Measurements from ENCODE around the gene SLC35B3.
"Not testable (repeated sequence)": the region's sequence is repeated elsewhere in the genome, so short reads cannot be mapped to it uniquely, and the experiment has no call there.

The SLC35B3 gene

DNA sequence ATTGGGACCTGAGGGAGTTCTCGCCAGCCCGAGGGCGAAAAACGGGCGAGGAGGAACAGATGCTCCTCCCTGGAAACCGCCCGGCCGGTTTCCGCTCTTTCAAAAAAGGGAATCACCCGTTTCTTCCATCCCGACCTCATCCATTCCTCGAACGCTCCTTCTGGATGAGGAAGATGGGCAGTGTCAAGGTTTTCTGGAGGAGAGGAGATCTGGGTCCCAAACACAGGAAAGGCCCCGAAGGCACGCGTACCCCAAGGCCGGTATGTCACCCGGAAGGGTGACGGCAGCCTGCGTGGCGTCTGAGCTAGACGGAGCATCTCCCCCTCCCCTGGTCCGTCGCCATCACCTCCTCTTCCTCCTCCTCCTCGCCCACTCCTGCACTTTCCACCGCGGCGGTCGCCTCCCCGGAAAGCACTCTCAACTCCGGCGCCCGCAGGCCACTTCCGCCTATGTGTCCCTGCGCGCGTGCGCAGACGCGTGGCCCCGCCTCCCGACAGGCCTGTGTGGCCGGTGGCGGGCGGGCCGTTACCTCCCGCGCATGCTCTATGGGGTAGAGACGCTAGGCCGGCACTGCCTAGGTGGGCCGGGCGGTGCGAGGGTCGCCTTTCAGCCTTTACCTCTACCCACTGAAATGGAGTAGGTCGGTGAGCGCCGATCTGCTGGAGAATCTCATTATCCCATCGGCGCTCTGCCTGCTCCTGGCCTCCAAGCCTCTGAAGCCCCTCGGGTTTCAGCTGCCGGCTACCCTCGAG is at the start of gene SLC35B3:
SLC35B3 (minus strand) TSS at position 453 of the 752 bp plus-strand sequence.
- peak; percentile 99 for DNase-seq

DNA sequence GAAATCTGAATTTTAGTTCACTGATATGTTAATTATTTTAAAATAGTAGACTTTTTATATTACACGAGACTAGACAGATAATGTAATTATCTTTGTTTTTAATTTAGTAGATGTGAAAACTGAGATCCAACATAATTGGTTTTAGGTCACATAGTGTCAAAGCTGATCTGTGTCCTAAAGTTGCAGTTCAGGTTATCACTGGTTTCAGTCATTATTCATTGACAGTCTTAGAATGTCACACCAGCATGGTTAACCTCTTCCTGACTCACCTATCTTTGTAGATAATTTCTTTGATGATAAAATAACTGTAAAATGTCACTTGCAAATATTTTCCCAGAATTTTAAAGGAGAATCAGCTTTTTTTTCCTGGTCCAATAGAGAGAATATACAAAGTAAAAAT is 48.3 kb upstream of the SLC35B3 start:
- DNase-seq, result no peak

DNA sequence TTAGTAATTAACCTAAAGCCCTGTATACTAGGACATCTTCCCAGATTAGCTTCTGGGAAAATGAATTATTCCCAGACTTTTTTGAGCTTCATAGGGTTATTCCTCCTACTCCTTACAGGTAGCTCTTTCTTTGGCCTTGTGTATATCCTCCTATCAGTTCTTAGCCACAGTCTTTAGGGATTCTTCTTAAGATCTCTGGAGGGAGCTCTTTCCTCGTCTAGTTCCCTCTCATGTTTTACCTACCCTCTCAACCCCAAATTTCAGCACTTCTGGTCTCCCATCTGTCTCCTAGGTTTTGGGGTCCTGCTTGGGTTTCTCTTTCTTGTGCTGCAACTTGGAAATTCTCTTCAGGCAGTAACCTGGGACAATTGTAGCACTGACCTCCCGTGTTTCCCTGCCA is 46.4 kb upstream of the SLC35B3 start:
- peak; percentile 2 for DNase-seq

DNA sequence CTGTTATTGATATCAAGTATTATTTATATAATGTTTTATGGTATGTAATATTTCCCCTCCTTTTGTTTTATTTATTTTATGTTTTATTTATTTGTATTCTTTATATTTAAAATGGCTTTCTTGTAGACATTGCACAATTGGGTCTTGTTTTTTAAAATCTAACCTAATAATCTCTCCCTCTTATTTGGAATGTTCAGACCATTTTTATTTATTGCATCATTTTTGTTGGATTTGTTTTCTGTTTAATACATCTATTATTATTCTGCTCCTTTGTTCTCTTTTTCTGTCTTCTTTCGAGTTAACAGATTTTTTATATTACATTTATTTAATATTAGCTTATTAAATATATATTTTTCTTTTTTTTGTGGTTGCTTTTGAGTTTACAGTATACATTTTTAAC is 43.1 kb upstream of the SLC35B3 start:
- no peak for DNase-seq

DNA sequence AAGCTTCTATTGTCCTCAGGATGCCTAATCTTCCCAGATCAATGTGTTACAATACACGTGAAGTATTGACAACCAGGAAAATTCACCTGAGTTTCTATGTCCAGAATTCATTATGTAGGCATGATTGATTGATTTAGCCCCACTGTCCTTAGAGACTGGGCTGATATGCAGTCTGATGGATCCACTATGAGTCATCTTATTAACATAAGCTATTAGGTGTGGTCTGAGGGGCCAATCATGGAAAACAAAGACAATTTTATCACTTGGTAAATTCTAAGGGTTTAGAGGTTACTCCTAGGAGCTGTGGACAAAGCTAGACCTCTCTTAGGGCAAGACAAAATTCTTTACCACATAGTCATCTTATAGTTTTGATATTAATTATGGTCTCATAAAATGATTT is 41.3 kb upstream of the SLC35B3 start:
- no peak for DNase-seq

DNA sequence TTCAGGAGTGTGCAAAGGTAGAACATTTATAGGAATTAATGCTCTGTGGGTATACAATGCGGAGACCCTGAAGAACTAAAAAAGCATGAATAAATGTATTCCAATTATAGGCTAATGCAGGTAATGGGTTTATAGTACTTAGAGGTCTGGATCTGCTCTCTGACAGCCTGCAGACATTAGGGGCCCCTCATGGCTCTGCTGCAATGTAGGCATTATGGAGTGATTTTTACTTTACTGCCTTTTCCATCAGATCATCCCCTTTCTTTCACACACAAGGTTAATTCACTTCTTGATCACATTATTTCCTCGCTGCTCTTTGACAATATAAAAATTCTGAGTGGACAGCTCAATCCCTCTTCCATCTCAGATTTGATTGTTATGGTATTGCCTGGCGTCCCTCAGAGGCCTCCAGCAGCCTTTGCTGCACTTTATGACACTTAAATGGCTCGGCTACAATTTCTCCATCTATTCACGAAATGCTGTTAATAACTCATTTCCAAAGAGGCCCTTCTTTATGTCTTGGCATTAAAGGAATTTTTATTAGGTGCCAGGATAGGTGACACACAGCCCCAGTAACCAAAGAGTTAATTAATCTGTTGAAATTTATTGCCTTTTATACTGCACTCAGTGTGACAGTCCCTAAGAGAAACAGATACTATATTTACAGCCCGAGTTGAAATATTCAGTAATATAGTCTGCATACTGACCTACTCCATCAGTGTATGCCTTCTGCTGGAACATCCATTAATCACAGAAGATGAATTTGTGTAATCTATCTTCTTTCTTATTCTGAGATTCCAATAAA is 33.4 kb upstream of the SLC35B3 start:
- no peak for DNase-seq

DNA sequence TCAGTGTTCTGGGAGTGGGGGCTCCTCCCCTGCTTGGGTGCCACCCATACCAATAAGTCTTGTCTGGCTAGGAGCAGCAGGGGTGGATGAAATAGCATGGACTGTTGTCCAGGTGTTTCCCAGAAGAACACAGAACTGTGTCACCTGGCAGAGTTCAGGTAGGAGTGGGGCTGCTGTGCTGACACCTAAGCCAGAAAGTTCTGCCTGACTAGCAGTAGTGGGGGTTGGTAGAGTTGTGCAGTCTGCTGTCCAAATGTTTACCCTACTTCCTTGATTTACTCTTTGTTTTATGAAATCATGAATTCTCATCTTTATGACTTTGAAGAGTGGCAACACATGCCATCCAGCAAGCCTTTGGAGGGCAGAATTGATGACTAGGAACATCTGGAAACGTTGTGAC is 27.3 kb upstream of the SLC35B3 start:
- DNase-seq, result no peak

DNA sequence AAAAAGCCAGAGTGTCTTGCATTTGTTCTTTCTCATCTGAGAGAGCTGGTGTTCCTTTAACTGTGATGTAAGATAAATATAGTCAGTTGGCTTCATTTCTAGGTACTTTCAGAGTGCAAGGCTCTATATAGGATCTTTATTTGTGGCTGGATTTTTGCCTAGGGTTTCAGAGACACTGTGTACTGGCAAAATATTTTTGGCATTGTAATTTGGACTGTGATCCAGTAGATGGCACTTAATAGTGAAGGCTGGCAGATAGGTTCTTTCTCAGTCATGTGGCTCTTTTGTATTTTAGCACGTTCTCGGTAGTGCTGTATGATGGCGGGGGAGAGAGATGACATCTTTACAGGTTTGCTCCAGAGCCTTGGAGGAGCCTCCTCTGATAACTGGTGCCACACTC is 26.8 kb upstream of the SLC35B3 start:
- no peak for DNase-seq

DNA sequence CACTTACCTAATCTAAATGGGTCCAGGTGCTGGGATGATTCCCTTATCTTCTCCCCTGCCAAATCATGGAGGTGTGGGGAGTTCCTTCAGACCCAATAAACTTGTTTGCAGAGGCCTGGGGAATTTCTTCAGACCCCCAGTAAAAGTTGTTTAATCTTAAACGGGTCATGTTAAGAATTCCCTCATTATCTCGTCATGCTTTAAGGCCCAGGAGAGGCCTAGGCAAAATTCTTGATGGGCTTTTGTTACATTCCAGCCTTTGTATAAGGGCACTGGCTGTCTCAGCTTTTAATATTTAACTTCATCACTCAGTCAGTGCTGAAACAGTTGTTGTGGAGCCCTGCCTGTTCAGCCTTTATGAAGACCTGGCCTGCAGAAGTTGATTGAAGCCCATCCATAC is 11.0 kb upstream of the SLC35B3 start:
- DNase-seq, result no peak

DNA sequence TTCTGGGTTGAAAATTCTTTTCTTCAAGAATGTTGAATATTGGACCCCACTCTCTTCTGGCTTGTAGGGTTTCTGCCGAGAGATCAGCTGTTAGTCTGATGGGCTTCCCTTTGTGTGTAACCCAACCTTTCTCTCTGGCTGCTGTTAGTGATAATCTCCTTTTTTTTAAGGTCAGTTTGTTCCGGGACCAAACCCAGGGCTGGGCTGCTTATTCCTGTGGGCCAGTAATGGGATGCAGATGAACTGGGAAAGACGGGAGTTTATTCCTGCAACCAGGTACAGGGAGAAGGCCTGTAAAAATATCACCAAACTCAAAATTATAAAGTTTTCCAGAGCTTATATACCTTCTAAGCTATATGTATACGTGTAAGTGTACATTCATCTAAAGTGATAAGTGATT is 10.6 kb upstream of the SLC35B3 start:
- DNase-seq, result not testable (repeated sequence)

DNA sequence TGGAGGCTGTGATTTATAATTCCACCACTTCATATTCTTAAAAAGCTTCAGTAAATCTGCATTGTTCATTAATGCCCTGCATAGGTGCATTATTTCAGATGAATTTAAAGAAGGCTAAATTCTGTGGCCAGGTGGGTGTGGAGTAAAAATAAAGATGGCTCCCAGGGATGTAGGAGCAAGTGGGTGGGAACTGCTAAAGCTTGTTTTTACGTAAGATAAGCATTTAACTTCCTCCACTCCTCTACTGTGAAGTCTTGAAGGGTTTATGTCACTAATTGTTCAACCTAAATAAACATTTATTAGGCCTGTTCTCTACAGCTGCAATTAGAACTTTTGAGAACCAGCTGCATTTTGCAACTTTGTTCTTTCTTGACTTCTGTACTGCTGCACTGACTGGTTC is 6.8 kb upstream of the SLC35B3 start:
- no peak for DNase-seq

DNA sequence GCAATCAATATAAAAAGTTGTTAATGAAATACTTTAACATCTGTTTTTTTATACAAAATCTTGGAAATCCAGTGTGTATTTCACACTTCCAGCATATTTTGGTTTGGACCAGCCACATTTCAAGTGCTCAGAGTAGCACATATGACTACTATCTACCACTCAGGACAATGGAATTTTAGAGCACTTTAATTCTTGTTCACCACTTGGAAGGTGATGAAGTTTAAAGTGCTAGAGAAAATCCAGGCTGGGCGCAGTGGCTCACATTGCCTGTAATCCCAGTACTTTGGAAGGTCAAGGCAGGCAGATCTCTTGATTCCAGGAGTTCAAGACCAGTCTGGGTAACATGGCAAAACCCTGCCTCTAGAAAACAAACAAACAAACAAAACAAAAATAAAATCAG is 6.1 kb upstream of the SLC35B3 start:
- DNase-seq, result no peak

DNA sequence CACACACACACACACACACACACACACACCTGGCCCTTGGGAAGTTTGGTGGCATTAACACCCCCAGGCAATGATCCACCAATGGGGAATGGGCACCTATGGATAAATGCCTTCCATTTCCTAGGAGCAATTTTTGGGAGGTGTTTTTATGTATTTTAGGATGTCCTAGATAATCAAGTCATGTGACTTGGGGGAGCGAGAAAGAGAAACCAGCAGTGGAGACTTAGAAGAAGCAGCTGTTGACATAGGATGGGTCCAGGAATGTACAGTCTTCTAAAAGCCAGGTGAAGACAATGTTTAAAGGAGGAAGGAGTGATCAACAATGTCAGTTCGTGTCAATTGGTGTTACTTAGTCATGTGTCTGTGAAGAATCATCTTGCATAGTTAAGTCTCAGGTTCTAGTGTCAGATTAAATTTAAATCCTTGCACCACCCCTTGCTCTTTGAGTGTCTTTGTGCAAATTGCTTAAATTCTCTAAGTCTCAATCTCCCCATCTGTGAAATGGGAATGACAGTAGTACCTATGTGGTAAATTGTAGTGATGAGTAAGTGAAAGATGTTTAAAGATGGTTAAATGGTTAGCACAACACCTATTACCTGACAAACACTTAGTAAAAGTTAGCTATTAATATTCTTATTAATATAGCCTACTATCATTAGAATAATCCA is 4.4 kb upstream of the SLC35B3 start:
- DNase-seq, result no peak

DNA sequence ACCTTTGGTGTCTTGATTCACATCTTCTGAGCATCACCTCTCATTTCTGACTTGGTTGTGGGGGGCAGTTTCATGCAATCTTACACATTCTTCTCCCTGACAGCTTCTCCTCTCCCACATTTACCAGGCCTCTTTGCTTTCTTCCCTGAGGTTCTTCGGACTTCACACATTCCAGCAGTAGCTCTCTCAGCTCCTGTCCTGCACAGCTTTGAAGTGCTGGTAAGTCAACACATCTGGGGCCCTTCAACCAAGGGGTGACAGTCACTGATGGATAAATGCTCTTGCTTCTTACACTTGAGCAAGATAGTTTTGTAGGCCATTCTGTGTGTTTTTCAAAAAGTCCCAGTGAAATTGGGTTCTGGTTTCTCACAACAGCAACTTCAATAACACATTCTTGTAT is 2.5 kb upstream of the SLC35B3 start:
- no peak for DNase-seq

DNA sequence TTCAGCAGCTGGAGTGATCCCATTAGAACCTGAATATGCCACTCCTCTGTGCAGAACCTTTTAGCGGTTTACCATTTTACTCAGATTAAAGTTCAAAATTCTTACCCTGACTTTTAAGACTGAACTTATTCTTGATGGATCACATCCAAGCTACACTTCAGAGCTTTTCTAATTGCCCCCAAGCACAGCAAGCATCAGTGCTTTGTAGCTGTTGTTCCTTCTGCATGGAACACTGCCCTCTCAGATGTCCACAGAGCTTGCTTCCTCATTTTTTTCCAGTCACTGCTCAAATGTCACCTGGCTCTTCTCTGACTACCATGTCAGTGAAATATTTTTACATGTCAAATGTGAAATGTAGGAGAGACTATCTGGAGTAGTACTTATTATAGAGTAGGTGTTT is 1.6 kb upstream of the SLC35B3 start:
- DNase-seq, result peak; percentile 12

DNA sequence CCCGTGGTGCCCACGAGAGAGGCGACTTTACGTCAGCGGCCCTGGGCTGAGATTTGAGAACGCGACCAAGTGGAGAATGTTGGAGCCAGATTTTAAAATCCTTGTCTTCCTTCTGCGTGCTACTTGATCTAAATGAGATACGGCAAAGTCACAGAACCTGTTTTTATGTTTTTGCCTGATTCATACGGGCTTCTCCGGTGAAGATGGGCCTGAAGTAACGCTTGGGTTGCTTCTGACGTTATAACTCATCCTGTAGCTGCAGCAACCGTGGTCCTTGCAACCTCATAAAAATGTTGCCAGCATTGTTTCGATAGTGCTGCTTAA is 462 bp upstream of the SLC35B3 start:
- DNase-seq, result no peak

DNA sequence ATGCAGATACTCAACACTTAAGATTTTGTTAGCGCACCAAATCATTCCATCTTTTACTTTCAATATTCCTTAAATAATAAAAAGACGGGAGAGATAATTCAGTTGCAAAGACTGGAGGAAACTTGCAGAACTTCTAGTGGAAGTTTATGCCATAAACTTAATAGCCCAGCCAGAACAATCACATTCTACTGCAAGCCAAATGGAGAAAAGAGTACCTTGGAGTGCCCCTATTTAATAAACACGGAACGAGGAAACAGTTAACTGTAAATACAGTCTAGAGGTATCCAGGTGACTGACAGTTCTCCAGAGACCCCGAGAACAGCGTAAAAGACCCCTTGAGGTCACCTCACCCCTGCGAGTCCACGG is 635 bp downstream of the SLC35B3 start:
- DNase-seq, result no peak

DNA sequence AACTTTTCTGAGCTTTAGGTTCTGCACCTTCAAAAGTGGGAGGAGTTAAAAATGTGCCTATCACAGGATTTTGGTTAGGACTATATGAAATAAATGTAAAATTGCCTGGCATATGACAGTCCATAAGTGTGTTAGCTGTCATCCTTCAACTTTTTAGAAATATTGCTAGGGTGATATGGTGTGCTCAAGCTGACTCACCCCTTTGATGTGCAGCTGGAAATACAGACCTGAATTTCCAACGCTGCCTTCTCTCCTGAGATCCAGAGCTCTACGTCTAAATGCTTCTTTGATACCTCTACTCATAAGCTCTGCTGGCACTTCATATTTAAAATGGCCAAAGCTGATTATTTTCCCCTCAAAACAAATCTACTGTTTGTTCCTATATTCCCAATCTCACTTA is 2.7 kb downstream of the SLC35B3 start:
- no peak for DNase-seq

DNA sequence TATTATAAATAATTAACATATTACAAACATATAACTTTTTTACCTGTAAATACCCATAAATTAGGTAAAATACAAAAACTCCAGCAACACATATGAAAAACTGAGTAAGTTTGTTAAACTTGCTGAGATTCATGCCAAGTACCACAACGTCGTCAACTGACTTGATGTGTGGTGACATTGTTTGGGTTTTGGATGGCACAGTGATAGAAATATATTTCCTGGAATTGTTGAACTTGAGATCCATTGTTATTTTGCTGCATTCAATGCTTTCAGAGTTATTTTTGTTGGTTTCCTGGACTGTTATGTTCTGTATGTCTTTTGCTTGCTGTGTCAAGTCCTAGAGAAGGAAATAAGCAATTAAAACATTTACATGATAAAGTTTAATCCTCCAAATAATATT is 5.5 kb downstream of the SLC35B3 start:
- no peak for DNase-seq

DNA sequence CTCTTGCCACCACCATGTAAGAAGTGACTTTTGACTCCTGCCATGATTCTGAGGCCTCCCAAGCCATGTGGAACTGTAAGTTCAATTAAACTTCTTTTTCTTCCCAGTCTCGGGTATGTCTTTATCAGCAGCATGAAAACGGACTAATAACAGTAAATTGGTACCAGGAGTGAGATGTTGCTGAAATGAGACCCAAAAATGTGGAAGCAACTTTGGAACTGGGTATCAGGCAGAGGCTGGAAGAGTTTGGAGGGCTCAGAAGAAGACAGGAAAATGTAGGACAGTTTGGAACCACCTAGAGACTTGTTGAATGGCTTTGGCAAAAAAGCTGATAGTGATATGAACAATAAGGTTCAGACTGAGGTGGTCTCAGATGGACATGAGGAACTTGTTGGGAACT is 8.8 kb downstream of the SLC35B3 start:
- not testable (repeated sequence) for DNase-seq

DNA sequence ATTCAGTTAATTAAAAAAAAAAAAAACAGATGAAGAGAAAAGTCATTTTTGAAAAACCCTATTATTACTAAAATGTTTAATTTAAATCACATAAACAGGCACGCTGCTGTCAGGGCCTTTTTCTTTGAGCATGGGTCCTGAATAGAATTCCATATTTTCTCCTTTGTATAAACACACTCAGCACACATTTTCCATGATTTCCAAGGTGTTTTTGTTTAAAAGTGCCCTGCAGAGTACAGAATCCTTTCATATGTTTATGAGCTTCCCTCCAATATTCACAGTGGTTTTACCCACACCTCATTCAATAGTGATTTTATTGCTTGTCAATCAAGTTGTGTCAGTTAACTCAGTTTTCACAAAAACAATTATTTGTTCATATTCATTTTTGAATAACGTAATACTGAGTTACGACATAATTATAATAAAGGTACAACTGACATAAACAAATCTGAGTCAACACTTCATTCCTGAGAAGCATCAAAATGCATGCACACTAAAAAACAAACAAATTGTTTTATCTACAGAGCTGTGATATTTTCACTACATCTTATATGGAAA is 15.2 kb downstream of the SLC35B3 start:
- no peak for DNase-seq

DNA sequence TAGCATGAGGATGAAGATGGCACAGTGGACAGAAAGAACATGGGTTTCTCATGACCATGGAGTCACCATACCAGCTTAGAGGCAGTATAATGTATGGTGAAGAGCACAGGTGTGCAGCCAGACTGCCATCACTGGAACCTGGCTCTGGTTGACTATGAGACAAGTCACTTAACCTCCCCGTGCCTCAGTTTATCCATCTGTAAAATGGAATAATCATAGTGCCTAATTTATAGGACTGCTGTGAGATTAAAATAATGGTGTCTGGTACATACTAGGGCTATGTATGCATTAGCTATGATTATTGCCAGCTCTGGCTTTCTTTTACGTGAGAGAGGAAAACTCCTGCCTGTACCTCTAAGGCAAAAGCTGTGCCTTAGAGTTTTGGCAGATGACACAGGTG is 19.4 kb downstream of the SLC35B3 start:
- DNase-seq, result no peak

DNA sequence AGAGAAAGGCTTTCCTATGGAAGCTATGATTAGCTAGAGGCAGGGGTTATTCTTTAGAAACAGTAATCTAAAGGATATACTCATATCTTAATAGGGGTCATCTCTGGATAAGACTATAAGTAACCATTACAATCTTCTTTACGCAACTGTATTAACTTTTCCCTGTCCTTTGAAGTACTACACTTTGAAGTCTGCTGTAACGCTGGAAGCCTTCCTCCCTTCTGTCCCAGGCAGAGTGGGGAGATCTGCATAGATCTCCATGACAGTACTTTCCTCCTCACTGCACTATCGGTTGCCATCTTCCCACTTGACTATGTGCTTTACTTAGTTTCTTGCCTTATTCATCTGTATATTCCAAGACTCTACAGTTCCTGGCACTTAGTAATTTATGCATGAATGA is 20.1 kb downstream of the SLC35B3 start:
- DNase-seq, result no peak

DNA sequence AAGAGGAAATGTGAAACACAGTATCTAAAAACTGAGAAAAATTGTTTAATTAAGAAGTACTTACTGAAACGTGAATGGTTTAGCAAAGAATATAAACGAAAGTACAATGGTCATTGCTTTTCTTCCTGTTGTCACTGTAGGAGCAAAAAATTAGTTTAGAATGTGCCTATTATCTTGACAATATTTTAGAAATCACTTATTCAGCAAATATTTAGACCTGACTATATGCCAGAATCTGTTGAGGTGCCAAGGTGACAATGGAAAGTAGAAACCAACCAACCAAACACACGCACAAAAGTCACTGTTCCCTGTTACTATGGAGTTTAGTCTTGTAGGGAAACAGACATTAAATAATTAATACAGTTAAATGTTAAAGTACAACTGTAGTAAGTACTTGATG is 20.5 kb downstream of the SLC35B3 start:
- no peak for DNase-seq
